Fibroblast of lung (primary cell): ENCODE results near the gene AKAP6.

Source experiments
- EZH2 ChIP-seq: IDR thresholded peaks from 2 replicates; pipeline ENCODE4 v1.5.1; 2012; ENCODE audit warnings: low read length, control low read depth, mild to moderate bottlenecking; ENCODE audit errors: missing control alignments
- TF ChIP-seq, protein P1 (sequence below), 2 donors: IDR thresholded peaks in 1 of 2; conservative IDR thresholded peaks in 1 of 2; 1 replicate in 1 of 2; 2 replicates in 1 of 2; pipeline ENCODE4 v1.5.1; 2011 to 2012; ENCODE audit warnings: low read length in 2 of 2, control low read depth in 1 of 2, inconsistent platforms in 1 of 2, low read depth in 1 of 2, mild to moderate bottlenecking in 1 of 2

DNA sequence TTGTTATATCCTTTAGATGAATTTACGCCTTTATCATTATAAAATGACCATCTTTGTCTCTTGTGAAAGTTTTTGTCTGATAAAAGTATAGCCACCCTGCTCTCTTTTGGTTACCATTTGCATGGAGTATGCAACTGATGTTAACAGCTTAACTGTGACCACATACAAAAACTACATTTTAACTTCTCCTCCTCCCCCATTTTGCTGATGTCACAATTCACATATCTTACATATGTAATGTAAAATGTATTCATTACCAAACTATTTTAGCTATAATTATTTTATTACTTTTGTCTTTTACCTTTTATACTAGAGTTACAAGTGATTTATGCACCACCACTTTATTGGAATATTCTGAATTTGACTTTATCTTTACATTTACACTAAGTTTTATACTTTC is 425.1 kb downstream of the AKAP6 start:
- TF ChIP-seq EZH2: no peak
- TF ChIP-seq, protein P1, sequence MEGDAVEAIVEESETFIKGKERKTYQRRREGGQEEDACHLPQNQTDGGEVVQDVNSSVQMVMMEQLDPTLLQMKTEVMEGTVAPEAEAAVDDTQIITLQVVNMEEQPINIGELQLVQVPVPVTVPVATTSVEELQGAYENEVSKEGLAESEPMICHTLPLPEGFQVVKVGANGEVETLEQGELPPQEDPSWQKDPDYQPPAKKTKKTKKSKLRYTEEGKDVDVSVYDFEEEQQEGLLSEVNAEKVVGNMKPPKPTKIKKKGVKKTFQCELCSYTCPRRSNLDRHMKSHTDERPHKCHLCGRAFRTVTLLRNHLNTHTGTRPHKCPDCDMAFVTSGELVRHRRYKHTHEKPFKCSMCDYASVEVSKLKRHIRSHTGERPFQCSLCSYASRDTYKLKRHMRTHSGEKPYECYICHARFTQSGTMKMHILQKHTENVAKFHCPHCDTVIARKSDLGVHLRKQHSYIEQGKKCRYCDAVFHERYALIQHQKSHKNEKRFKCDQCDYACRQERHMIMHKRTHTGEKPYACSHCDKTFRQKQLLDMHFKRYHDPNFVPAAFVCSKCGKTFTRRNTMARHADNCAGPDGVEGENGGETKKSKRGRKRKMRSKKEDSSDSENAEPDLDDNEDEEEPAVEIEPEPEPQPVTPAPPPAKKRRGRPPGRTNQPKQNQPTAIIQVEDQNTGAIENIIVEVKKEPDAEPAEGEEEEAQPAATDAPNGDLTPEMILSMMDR (conservative IDR thresholded peaks at IDR 0.05 in 1 of 2, IDR thresholded peaks at IDR 0.05 in 1 of 2; ENCODE audit: low read depth in 1 of 2, low read length in 2 of 2): no peak
